ENCODE results near the gene ZNF559. TPM values are rescaled to one million over a fixed set of nuclear protein-coding genes. Genes with fewer than 3 reads are reported as not detected.
"Not testable (repeated sequence)": the region's sequence is repeated elsewhere in the genome, so short reads cannot be mapped to it uniquely, and the experiment has no call there.

The ZNF559 gene
- 35.4 to 43.4 TPM (median 40.0 TPM) in 3 replicates for total RNA-seq

GRCh38 chr19:9323919-9324583 is at the start of gene ZNF559:
Gene ZNF559, plus strand, starts transcription at chr19:9324179. Its CDS starts 14,371 bp downstream, at chr19:9338550.
- Mint-ChIP-seq H3K27ac (peak within 1 kb of the TSS; percentile 96), H3K9me3 (peaks cover 42% of the 10 kb centered on the region)
- TF ChIP-seq CTCF (IDR thresholded peaks at IDR 0.05; ENCODE audit: unreplicated experiment): peak; percentile 53

GRCh38 chr19:9283485-9283884 is 40.5 kb upstream of the ZNF559 start:
- not testable (repeated sequence) for H3K27ac Mint-ChIP-seq; H3K27me3 Mint-ChIP-seq (ENCODE audit: low read depth); DNase-seq (ENCODE audit: low spot score in 2 of 2, unreplicated experiment in 2 of 2); H3K4me1 Mint-ChIP-seq; H3K4me3 Mint-ChIP-seq; H3K36me3 Mint-ChIP-seq
- H3K9me3 Mint-ChIP-seq: peaks cover 66% of the 10 kb centered on the region

More at GRCh38 chr19:9323919-9324583, at the start of gene ZNF559:
- Mint-ChIP-seq H3K4me3 (peak within 1 kb of the TSS; percentile 83), H3K36me3 (peaks cover 42% of the 10 kb centered on the region), H3K4me1 (peaks cover 4% of the 10 kb centered on the region), H3K27me3 (ENCODE audit: low read depth) (no peaks in the 10 kb centered on the region)
- DNase-seq (ENCODE audit: low spot score in 2 of 2, unreplicated experiment in 2 of 2): peak; percentile 90 to 99

GRCh38 chr19:9289231-9289884 is 34.6 kb upstream of the ZNF559 start:
- Mint-ChIP-seq H3K9me3 (peaks cover 57% of the 10 kb centered on the region), H3K27me3 (ENCODE audit: low read depth) (no peaks in the 10 kb centered on the region), H3K4me3 (no peak overlapping the region), H3K4me1 (no peaks in the 10 kb centered on the region), H3K27ac (no peak overlapping the region), H3K36me3 (peaks cover 45% of the 10 kb centered on the region)
- DNase-seq (ENCODE audit: low spot score in 2 of 2, unreplicated experiment in 2 of 2): no peak
- no peak for TF ChIP-seq CTCF (IDR thresholded peaks at IDR 0.05; ENCODE audit: unreplicated experiment)

- Mint-ChIP-seq H3K36me3 (peaks cover 77% of the 10 kb centered on the region), H3K4me3 (no peak overlapping the region), H3K9me3 (peaks cover 72% of the 10 kb centered on the region), H3K27me3 (ENCODE audit: low read depth) (no peaks in the 10 kb centered on the region), H3K4me1 (no peaks in the 10 kb centered on the region), H3K27ac (no peak overlapping the region)
- DNase-seq (ENCODE audit: low spot score in 2 of 2, unreplicated experiment in 2 of 2): no peak
- no peak for TF ChIP-seq CTCF (IDR thresholded peaks at IDR 0.05; ENCODE audit: unreplicated experiment)
Measured at GRCh38 chr19:9295411-9295849, 28.5 kb upstream of the ZNF559 start.

GRCh38 chr19:9296336-9296735 is 27.6 kb upstream of the ZNF559 start:
- no peak for DNase-seq (ENCODE audit: low spot score in 2 of 2, unreplicated experiment in 2 of 2)
- no peak overlapping the region for H3K4me3 Mint-ChIP-seq
- peaks cover 80% of the 10 kb centered on the region for H3K36me3 Mint-ChIP-seq
- no peak overlapping the region for H3K27ac Mint-ChIP-seq
- no peaks in the 10 kb centered on the region for H3K4me1 Mint-ChIP-seq
- peaks cover 75% of the 10 kb centered on the region for H3K9me3 Mint-ChIP-seq
- H3K27me3 Mint-ChIP-seq (ENCODE audit: low read depth): no peaks in the 10 kb centered on the region
- no peak for TF ChIP-seq CTCF (IDR thresholded peaks at IDR 0.05; ENCODE audit: unreplicated experiment)

- Mint-ChIP-seq H3K27me3 (ENCODE audit: low read depth) (no peaks in the 10 kb centered on the region), H3K36me3 (peaks cover 36% of the 10 kb centered on the region), H3K27ac (no peak overlapping the region), H3K4me3 (no peak overlapping the region), H3K4me1 (peaks cover 15% of the 10 kb centered on the region), H3K9me3 (peaks cover 13% of the 10 kb centered on the region)
- DNase-seq (ENCODE audit: low spot score in 2 of 2, unreplicated experiment in 2 of 2): no peak
- TF ChIP-seq CTCF (IDR thresholded peaks at IDR 0.05; ENCODE audit: unreplicated experiment): no peak
Measured at GRCh38 chr19:9306443-9306842, 17.5 kb upstream of the ZNF559 start.
